Panc1 (cell line): ENCODE data around the gene SLC9A7. TPM values are rescaled to one million over a fixed set of nuclear protein-coding genes. Genes with fewer than 3 reads are reported as not detected.

Experiments
- ATAC-seq: fragments of 200-7000 bp; cut with Tn5 transposase; 2 replicates; pipeline ENCODE4 v1.9.1; 2020; ENCODE audit warnings: mild to moderate bottlenecking, moderate library complexity
- BruUV-seq: library from RNA; stranded (reverse); fragments of 400-500 nt; replicated peaks from 2 replicates; lab custom pipeline; 2021; lab: Mats Ljungman, UMichigan
- CTCF ChIA-PET: fragments of 300-600 bp; sonication (Branson Sonifier 250); formaldehyde crosslinking; loops from one replicate; lab custom pipeline; 2022; ENCODE audit warnings: antibody characterized with exemption; lab: Charles Lee
- POLR2A ChIA-PET: fragments of 300-600 bp; sonication (Branson Sonifier 250); formaldehyde crosslinking; loops from one replicate; lab custom pipeline; 2022; ENCODE audit warnings: antibody characterized with exemption; lab: Charles Lee
- DNase-seq: peaks from one replicate; pipeline ENCODE4 v3.0.0-alpha.2; 2010; ENCODE audit warnings: low read depth, low spot score
- H3K27ac ChIP-seq: 2 replicates; pipeline ENCODE4 v1.5.1; 2011; ENCODE audit warnings: mild to moderate bottlenecking, low read length, inconsistent platforms
- H3K27me3 ChIP-seq: fragments of 200-500 bp; sonication (Bioruptor generic); 2 replicates; pipeline ENCODE4 v1.6.0; 2014; ENCODE audit warnings: low read length, inconsistent platforms; ENCODE audit not compliant: control insufficient read depth, insufficient read depth
- H3K36me3 ChIP-seq: fragments of 200-500 bp; sonication (Bioruptor generic); 2 replicates; pipeline ENCODE4 v1.5.1; 2014; ENCODE audit warnings: inconsistent platforms, mild to moderate bottlenecking, low read length, moderate library complexity; ENCODE audit not compliant: control insufficient read depth, insufficient read depth
- H3K4me1 ChIP-seq: 2 replicates; pipeline ENCODE4 v1.5.1; 2011; ENCODE audit warnings: inconsistent platforms, mild to moderate bottlenecking, low read length, moderate library complexity; ENCODE audit not compliant: control insufficient read depth, insufficient read depth
- H3K4me3 ChIP-seq, 2 experiments: 2 replicates each; pipeline ENCODE4 v1.5.1; 2011 to 2012; ENCODE audit warnings: low read depth in 2 of 2, low read length in 2 of 2, mild to moderate bottlenecking in 2 of 2, inconsistent platforms in 1 of 2, moderate library complexity in 1 of 2
- H3K9me3 ChIP-seq: fragments of 200-500 bp; sonication (Bioruptor generic); 2 replicates; pipeline ENCODE4 v1.5.1; 2014; ENCODE audit warnings: low read depth, mild to moderate bottlenecking, inconsistent platforms, low read length, moderate library complexity; ENCODE audit not compliant: control insufficient read depth, insufficient read depth
- CTCF ChIP-seq: fragments of 450-650 bp; IDR thresholded peaks from 2 replicates; pipeline ENCODE4 v1.5.1; 2017; ENCODE audit warnings: mild to moderate bottlenecking
- POLR2AphosphoS5 ChIP-seq: IDR thresholded peaks from 2 replicates; pipeline ENCODE4 v1.6.1; 2012; ENCODE audit warnings: mild to moderate bottlenecking, low read depth, low read length, moderate library complexity
- REST ChIP-seq, 2 experiments: IDR thresholded peaks; 2 replicates each; pipeline ENCODE4 v1.6.1; 2011 to 2012; ENCODE audit warnings: low read depth in 2 of 2, control low read depth in 1 of 2, low read length in 1 of 2, mild to moderate bottlenecking in 1 of 2, moderate library complexity in 1 of 2; ENCODE audit not compliant: insufficient read depth in 1 of 2
- SIN3A ChIP-seq: IDR thresholded peaks from 2 replicates; pipeline ENCODE4 v1.6.1; 2012; ENCODE audit warnings: low read depth, mild to moderate bottlenecking, low read length, moderate library complexity, borderline replicate concordance; ENCODE audit not compliant: insufficient read depth
- TCF7L2 ChIP-seq: IDR thresholded peaks from 2 replicates; pipeline ENCODE4 v1.6.1; 2011; ENCODE audit warnings: mild to moderate bottlenecking, low read depth, low read length, inconsistent platforms
- in situ Hi-C: cut with HindIII; loops from 2 replicates; pipeline ENCODE4 v1.10.0; 2016; ENCODE audit warnings: low sequenced_read_pairs, low pct_unique_long_range_greater_than_20kb
- intact Hi-C: fragments of 100-400 bp; cut with micrococcal nuclease; formaldehyde crosslinking; loops from one replicate; pipeline ENCODE4 v1.10.0; 2022; ENCODE audit not compliant: unreplicated experiment
- total RNA-seq: library from RNA; stranded (reverse); gene quantifications from one replicate; pipeline ENCODE4 v1.2.1, GENCODE V29; 2021; ENCODE audit not compliant: unreplicated experiment

Gene SLC9A7
- total RNA-seq, 1 experiment from 2014 or later = 80.4 TPM

- TF ChIP-seq POLR2AphosphoS5 (no peak), TCF7L2 (no peak), REST (IDR thresholded peaks at IDR 0.05; ENCODE audit: insufficient read depth in 1 of 2, low read depth in 2 of 2, low read length in 1 of 2) (no peak), CTCF (no peak), SIN3A (no peak)
- in situ Hi-C loops = no loop called here
- POLR2A ChIA-PET = no interaction called here
- Histone ChIP-seq H3K4me3 (no peak overlapping the region), H3K9me3 (no peaks in the 10 kb centered on the region), H3K27ac (no peak overlapping the region), H3K36me3 (no peaks in the 10 kb centered on the region; the same call in 1 of the 2 replicates), H3K4me1 (no peaks in the 10 kb centered on the region), H3K27me3 (no peaks in the 10 kb centered on the region)
- CTCF ChIA-PET = no interaction called here
- intact Hi-C loops = no loop called here
- no peak for DNase-seq
- no TSS peak for BruUV-seq
- ATAC-seq = no peak
Observed at GRCh38 chrX:46601283-46601682, 157.6 kb downstream of the SLC9A7 start.

GRCh38 chrX:46599051-46599560 lies 159.8 kb downstream of the SLC9A7 start:
- no peak for DNase-seq
- no peak overlapping the region for H3K27ac ChIP-seq
- intact Hi-C loops = no loop called here
- ATAC-seq = no peak
- no peak overlapping the region for H3K4me3 ChIP-seq
- POLR2A ChIA-PET = no interaction called here
- H3K4me1 ChIP-seq = no peaks in the 10 kb centered on the region
- no peaks in the 10 kb centered on the region for H3K27me3 ChIP-seq
- H3K36me3 ChIP-seq = no peaks in the 10 kb centered on the region; the same call in 1 of the 2 replicates
- BruUV-seq = no TSS peak
- no peak for TF ChIP-seq TCF7L2
- no peak for TF ChIP-seq POLR2AphosphoS5
- no peak for TF ChIP-seq REST (IDR thresholded peaks at IDR 0.05; ENCODE audit: insufficient read depth in 1 of 2, low read depth in 2 of 2, low read length in 1 of 2)
- TF ChIP-seq CTCF = no peak
- no peak for TF ChIP-seq SIN3A
- H3K9me3 ChIP-seq = no peaks in the 10 kb centered on the region
- in situ Hi-C loops = no loop called here
- CTCF ChIA-PET = no interaction called here
